Keratinocyte (primary cell): ENCODE data around the gene IL3. TPM values are rescaled to one million over a fixed set of nuclear protein-coding genes. Genes with fewer than 3 reads are reported as not detected.

Experiments used
- DNase-seq: peaks from one replicate; pipeline ENCODE4 v3.0.0-alpha.2; 2011; ENCODE audit warnings: low read depth, missing footprints, low spot score
- FAIRE-seq: peaks from 2 replicates; lab custom pipeline; 2011; peaks lifted over from hg19 to GRCh38; lab: Jason Lieb, UNC
- H2AFZ ChIP-seq: 2 replicates; pipeline ENCODE4 v1.6.0; 2012; ENCODE audit warnings: low read length, control low read depth, inconsistent platforms; ENCODE audit not compliant: control insufficient read depth
- H3K27ac ChIP-seq: 2 replicates; pipeline ENCODE4 v1.5.1; 2011; ENCODE audit warnings: low read length; ENCODE audit not compliant: control insufficient read depth, insufficient read depth
- H3K27me3 ChIP-seq: 3 replicates; pipeline ENCODE4 v1.6.0; 2011; ENCODE audit warnings: low read length; ENCODE audit not compliant: control insufficient read depth, insufficient read depth; ENCODE audit errors: extremely low read depth
- H3K36me3 ChIP-seq, 2 experiments: 2 replicates in 1 of 2; 3 replicates in 1 of 2; pipeline ENCODE4 v1.5.1; 2011; ENCODE audit warnings: low read length in 2 of 2, mild to moderate bottlenecking in 1 of 2; ENCODE audit not compliant: control insufficient read depth in 2 of 2, insufficient read depth in 2 of 2; ENCODE audit errors: extremely low read depth in 1 of 2
- H3K4me1 ChIP-seq: 3 replicates; pipeline ENCODE4 v1.5.1; 2011; ENCODE audit warnings: low read length; ENCODE audit not compliant: control insufficient read depth, insufficient read depth; ENCODE audit errors: extremely low read depth
- H3K4me2 ChIP-seq: 3 replicates; pipeline ENCODE4 v1.6.0; 2011; ENCODE audit warnings: low read depth, low read length; ENCODE audit not compliant: control insufficient read depth, insufficient read depth; ENCODE audit errors: extremely low read depth
- H3K4me3 ChIP-seq, 3 experiments: fragments of 200-600 bp in 1 of 3; sonication (generic) in 1 of 3; 2 replicates in 2 of 3; 3 replicates in 1 of 3; pipeline ENCODE4 v1.5.1; 2011 to 2016; ENCODE audit warnings: low read length in 3 of 3, mild to moderate bottlenecking in 3 of 3, control low read depth in 2 of 3, inconsistent platforms in 1 of 3, low read depth in 1 of 3, mixed read lengths in 1 of 3, mixed run types in 1 of 3, moderate library complexity in 1 of 3; ENCODE audit not compliant: control insufficient read depth in 2 of 3, insufficient read depth in 2 of 3; ENCODE audit errors: extremely low read depth in 1 of 3
- H3K79me2 ChIP-seq: 2 replicates; pipeline ENCODE4 v1.6.0; 2012; ENCODE audit warnings: low read length; ENCODE audit not compliant: control insufficient read depth, insufficient read depth
- H3K9ac ChIP-seq: 3 replicates; pipeline ENCODE4 v1.6.0; 2011; ENCODE audit warnings: low read length; ENCODE audit not compliant: control insufficient read depth, insufficient read depth; ENCODE audit errors: extremely low read depth
- H3K9me1 ChIP-seq: 3 replicates; pipeline ENCODE4 v1.6.0; 2011; ENCODE audit warnings: low read length; ENCODE audit not compliant: control insufficient read depth, insufficient read depth; ENCODE audit errors: extremely low read depth
- H3K9me3 ChIP-seq: 2 replicates; pipeline ENCODE4 v1.5.1; 2012; ENCODE audit warnings: low read depth, low read length; ENCODE audit not compliant: control insufficient read depth
- H4K20me1 ChIP-seq: 3 replicates; pipeline ENCODE4 v1.6.0; 2011; ENCODE audit warnings: low read length; ENCODE audit not compliant: control insufficient read depth, insufficient read depth; ENCODE audit errors: extremely low read depth
- EZH2 ChIP-seq: IDR thresholded peaks from one replicate; pipeline ENCODE4 v1.6.1; 2012; ENCODE audit warnings: inconsistent platforms, mild to moderate bottlenecking, low read length, moderate library complexity
- dilution Hi-C: fragments of 300-500 bp; cut with MboI; formaldehyde crosslinking; loops from one replicate; pipeline ENCODE4 v1.7.0; 2020; ENCODE audit warnings: low sequenced_read_pairs; ENCODE audit not compliant: extremely low pct_ligation_motif_present
- polyA plus RNA-seq, 5 experiments: library from polyadenylated mRNA; depleted of rRNA in 3 of 5; stranded (reverse) in 3 of 5; stranded (forward) in 1 of 5; unstranded in 1 of 5; fragments of >200 nt; gene quantifications; 1 replicate in 1 of 5; 2 replicates in 3 of 5; 3 replicates in 1 of 5; pipeline versions ENCODE4 v1.2.1 to v1.2.3, GENCODE V29; 2011 to 2012; ENCODE audit warnings: missing spikeins in 2 of 5, low read depth in 1 of 5, low replicate concordance in 1 of 5
- TF ChIP-seq, protein P1 (sequence below), 3 experiments: IDR thresholded peaks in 1 of 3; conservative IDR thresholded peaks in 1 of 3; optimal IDR thresholded peaks in 1 of 3; 2 replicates in 2 of 3; 3 replicates in 1 of 3; pipeline versions ENCODE3 to v1.5.1; 2011; ENCODE audit warnings: low read length in 3 of 3, mild to moderate bottlenecking in 3 of 3, moderate library complexity in 2 of 3, control low read depth in 1 of 3, inconsistent platforms in 1 of 3; ENCODE audit not compliant: insufficient read depth in 2 of 3; ENCODE audit errors: extremely low read depth in 1 of 3

IL3 gene
- polyA plus RNA-seq, 1 donor (not counting 4 experiments of a cell fraction or from before 2014, with no cell fraction given) = not detected

DNA sequence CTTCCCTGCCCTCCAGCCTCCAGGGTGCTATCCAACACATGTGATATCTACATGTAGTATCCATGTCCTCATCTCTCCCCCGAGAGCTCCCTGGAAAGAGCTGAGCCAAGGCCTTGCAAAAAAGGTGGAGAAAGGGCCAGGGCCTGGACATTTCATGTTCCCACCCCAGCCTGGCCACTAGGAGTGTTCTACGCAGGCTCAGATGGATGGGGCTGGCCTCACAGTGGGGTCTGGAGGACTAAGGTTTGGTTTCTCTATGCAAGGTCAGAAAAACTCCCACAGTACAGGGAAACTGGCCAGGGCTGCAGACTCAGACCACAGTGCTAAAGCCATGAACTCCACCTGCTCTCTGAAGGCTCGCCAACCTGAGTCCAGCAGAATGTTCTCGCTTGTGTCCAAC is 11.6 kb downstream of the IL3 start:
- FAIRE-seq (no peak), DNase-seq (no peak)
- peaks cover 13% of the 10 kb centered on the region for H3K27me3 ChIP-seq
- dilution Hi-C loops = no loop called here
- no peaks in the 10 kb centered on the region for H3K79me2 ChIP-seq
- H3K4me3 ChIP-seq = no peak overlapping the region
- H3K36me3 ChIP-seq = peaks cover 0 to 2% of the 10 kb centered on the region in 2 experiments
- peaks cover 35% of the 10 kb centered on the region for H3K4me1 ChIP-seq
- no peak overlapping the region for H3K27ac ChIP-seq
- H4K20me1 ChIP-seq = no peaks in the 10 kb centered on the region
- no peaks in the 10 kb centered on the region for H3K9me1 ChIP-seq
- no peak overlapping the region for H2AFZ ChIP-seq
- no peak for TF ChIP-seq EZH2
- TF ChIP-seq, protein P1, sequence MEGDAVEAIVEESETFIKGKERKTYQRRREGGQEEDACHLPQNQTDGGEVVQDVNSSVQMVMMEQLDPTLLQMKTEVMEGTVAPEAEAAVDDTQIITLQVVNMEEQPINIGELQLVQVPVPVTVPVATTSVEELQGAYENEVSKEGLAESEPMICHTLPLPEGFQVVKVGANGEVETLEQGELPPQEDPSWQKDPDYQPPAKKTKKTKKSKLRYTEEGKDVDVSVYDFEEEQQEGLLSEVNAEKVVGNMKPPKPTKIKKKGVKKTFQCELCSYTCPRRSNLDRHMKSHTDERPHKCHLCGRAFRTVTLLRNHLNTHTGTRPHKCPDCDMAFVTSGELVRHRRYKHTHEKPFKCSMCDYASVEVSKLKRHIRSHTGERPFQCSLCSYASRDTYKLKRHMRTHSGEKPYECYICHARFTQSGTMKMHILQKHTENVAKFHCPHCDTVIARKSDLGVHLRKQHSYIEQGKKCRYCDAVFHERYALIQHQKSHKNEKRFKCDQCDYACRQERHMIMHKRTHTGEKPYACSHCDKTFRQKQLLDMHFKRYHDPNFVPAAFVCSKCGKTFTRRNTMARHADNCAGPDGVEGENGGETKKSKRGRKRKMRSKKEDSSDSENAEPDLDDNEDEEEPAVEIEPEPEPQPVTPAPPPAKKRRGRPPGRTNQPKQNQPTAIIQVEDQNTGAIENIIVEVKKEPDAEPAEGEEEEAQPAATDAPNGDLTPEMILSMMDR (optimal IDR thresholded peaks at IDR 0.05 in 1 of 3, IDR thresholded peaks at IDR 0.05 in 1 of 3, conservative IDR thresholded peaks at IDR 0.05 in 1 of 3; ENCODE audit: extremely low read depth in 1 of 3, insufficient read depth in 2 of 3, low read length in 3 of 3) = no peak
- no peak overlapping the region for H3K4me2 ChIP-seq
- H3K9me3 ChIP-seq = no peaks in the 10 kb centered on the region
- no peak overlapping the region for H3K9ac ChIP-seq

GRCh38 chr5:132072528-132072927 is 12.1 kb downstream of the IL3 start:
- Histone ChIP-seq H3K4me3 (no peak overlapping the region), H3K4me1 (peaks cover 35% of the 10 kb centered on the region), H4K20me1 (no peaks in the 10 kb centered on the region), H3K36me3 (peaks cover 0 to 2% of the 10 kb centered on the region in 2 experiments), H3K9me1 (no peaks in the 10 kb centered on the region), H3K27ac (no peak overlapping the region), H3K9ac (no peak overlapping the region), H3K4me2 (no peak overlapping the region), H3K79me2 (no peaks in the 10 kb centered on the region), H3K27me3 (peaks cover 13% of the 10 kb centered on the region), H3K9me3 (no peaks in the 10 kb centered on the region), H2AFZ (no peak overlapping the region)
- dilution Hi-C loops = no loop called here
- DNase-seq (no peak), FAIRE-seq (no peak)
- no peak for TF ChIP-seq EZH2
- TF ChIP-seq, protein P1 (optimal IDR thresholded peaks at IDR 0.05 in 1 of 3, IDR thresholded peaks at IDR 0.05 in 1 of 3, conservative IDR thresholded peaks at IDR 0.05 in 1 of 3; ENCODE audit: extremely low read depth in 1 of 3, insufficient read depth in 2 of 3, low read length in 3 of 3) = no peak
